CD4-positive, alpha-beta T cell (primary cell): ENCODE results near the gene TMEM164. TPM values are rescaled to one million over a fixed set of nuclear protein-coding genes. Genes with fewer than 3 reads are reported as not detected.
A peak's percentile ranks its signal among the peaks of the same experiment; 100 is the strongest.

Experiments
- ATAC-seq: fragments of 200-7000 bp; cut with Tn5 transposase; one replicate; pipeline ENCODE4 v1.10.0; 2022; ENCODE audit warnings: mild to moderate bottlenecking; ENCODE audit not compliant: poor library complexity
- CTCF ChIA-PET: fragments of 350-600 bp; sonication (Branson Sonifier 250); formaldehyde crosslinking; loops from one replicate; lab custom pipeline; 2021; ENCODE audit warnings: antibody characterized with exemption, inconsistent platforms; lab: Charles Lee
- POLR2A ChIA-PET: fragments of 350-600 bp; sonication (Branson Sonifier 250); formaldehyde crosslinking; loops from one replicate; lab custom pipeline; 2021; ENCODE audit warnings: antibody characterized with exemption, inconsistent platforms; lab: Charles Lee
- DNase-seq, 14 experiments: peaks; one replicate each; pipeline ENCODE4 v3.0.0-alpha.2; 2013 to 2020; ENCODE audit warnings: mixed read lengths in 2 of 14
- H3K27ac ChIP-seq, 2 donors: one replicate each; pipeline versions ENCODE4 v1.5.1 to v1.7.0; 2013; ENCODE audit warnings: low read length in 2 of 2, low read depth in 1 of 2, mild to moderate bottlenecking in 1 of 2
- H3K27me3 ChIP-seq, 2 experiments: 1 replicate in 1 of 2; 2 replicates in 1 of 2; pipeline versions ENCODE4 v1.6.1 to v1.7.0; 2013; ENCODE audit warnings: low read length in 2 of 2, control low read depth in 1 of 2, mild to moderate bottlenecking in 1 of 2, moderate library complexity in 1 of 2; ENCODE audit not compliant: insufficient read depth in 2 of 2, control insufficient read depth in 1 of 2
- H3K36me3 ChIP-seq: one replicate; pipeline ENCODE4 v1.6.1; 2013; ENCODE audit warnings: low read length, control low read depth; ENCODE audit not compliant: insufficient read depth
- H3K4me1 ChIP-seq: one replicate; pipeline ENCODE4 v1.6.1; 2013; ENCODE audit warnings: low read length, control low read depth; ENCODE audit not compliant: insufficient read depth
- H3K4me3 ChIP-seq: one replicate; pipeline ENCODE4 v1.5.1; 2013; ENCODE audit warnings: mild to moderate bottlenecking, low read length, moderate library complexity
- H3K9me3 ChIP-seq, 2 experiments: 1 replicate in 1 of 2; 2 replicates in 1 of 2; pipeline versions ENCODE4 v1.6.1 to v1.7.0; 2013; ENCODE audit warnings: low read length in 2 of 2, mild to moderate bottlenecking in 2 of 2, control low read depth in 1 of 2, moderate library complexity in 1 of 2; ENCODE audit not compliant: control insufficient read depth in 1 of 2, insufficient read depth in 1 of 2
- H3K27ac Mint-ChIP-seq: one replicate; pipeline ENCODE4 v1.8.0; 2020; ENCODE audit warnings: mixed read lengths
- H3K27me3 Mint-ChIP-seq: one replicate; pipeline ENCODE4 v1.8.0; 2021; ENCODE audit warnings: mixed read lengths
- H3K36me3 Mint-ChIP-seq: one replicate; pipeline ENCODE4 v1.8.0; 2021; ENCODE audit warnings: low read depth, mixed read lengths
- H3K4me1 Mint-ChIP-seq: one replicate; pipeline ENCODE4 v1.8.0; 2021; ENCODE audit warnings: low read depth, mixed read lengths
- H3K4me3 Mint-ChIP-seq: one replicate; pipeline ENCODE4 v1.8.0; 2020; ENCODE audit warnings: mild to moderate bottlenecking, mixed read lengths
- H3K9me3 Mint-ChIP-seq: one replicate; pipeline ENCODE4 v1.8.0; 2020; ENCODE audit warnings: mixed read lengths
- CTCF ChIP-seq: fragments of 200-600 bp; IDR thresholded peaks from one replicate; pipeline ENCODE4 v1.8.0; 2022; ENCODE audit warnings: antibody characterized with exemption, mild to moderate bottlenecking
- intact Hi-C, 2 experiments: fragments of 100-400 bp; cut with DNase I in 1 of 2; cut with micrococcal nuclease in 1 of 2; formaldehyde crosslinking; loops; one replicate each; pipeline versions ENCODE4 v1.15.1 to v1.9.0; 2023 to 2025; cut with DNase I, micrococcal nuclease
- total RNA-seq, 174 experiments: library from RNA in 2 of 174; stranded (reverse) in 2 of 174; gene quantifications; one replicate each; pipeline ENCODE4 v1.2.3 and lab custom pipeline; 2021 to 2026

TMEM164 gene
- total RNA-seq, 2 experiments from 2014 or later, result 11.1 to 13.4 TPM

- no peaks in the 10 kb centered on the region for H3K9me3 ChIP-seq
- no peak overlapping the region for H3K27ac Mint-ChIP-seq
- H3K27ac ChIP-seq, result no peak overlapping the region
- ATAC-seq, result no peak
- intact Hi-C loops, result loop anchor here in 1 of 2 experiments (5.0 kb wide), 1 partner anchor 54 kb away; no protein-coding TSS in a partner anchor
- H3K36me3 Mint-ChIP-seq, result peaks cover 19% of the 10 kb centered on the region
- H3K4me1 Mint-ChIP-seq, result peaks cover 17% of the 10 kb centered on the region
- peak in 1 of 14 experiments; percentile 15 for DNase-seq
- TF ChIP-seq CTCF, result no peak
- H3K4me1 ChIP-seq, result no peaks in the 10 kb centered on the region
- no peaks in the 10 kb centered on the region for H3K9me3 Mint-ChIP-seq
- no peak overlapping the region for H3K4me3 Mint-ChIP-seq
- H3K27me3 ChIP-seq, result no peaks in the 10 kb centered on the region
- H3K36me3 ChIP-seq, result peaks cover 6% of the 10 kb centered on the region
- H3K27me3 Mint-ChIP-seq, result no peaks in the 10 kb centered on the region
- ChIA-PET POLR2A (interaction anchor here (0.8 kb wide), 1 partner anchor 35 kb away, joined by 3 read pairs; no protein-coding TSS in a partner anchor), CTCF (no interaction called here)
- no peak overlapping the region for H3K4me3 ChIP-seq
These were observed 23.4 kb downstream of the TMEM164 start for GRCh38 chrX:110026099-110026844.

GRCh38 chrX:110032534-110033147 lies 29.7 kb downstream of the TMEM164 start:
- intact Hi-C loops, result no loop called here
- TF ChIP-seq CTCF, result no peak
- Histone ChIP-seq H3K4me3 (no peak overlapping the region), H3K4me1 (no peaks in the 10 kb centered on the region), H3K27me3 (no peaks in the 10 kb centered on the region), H3K36me3 (no peaks in the 10 kb centered on the region), H3K9me3 (no peaks in the 10 kb centered on the region), H3K27ac (no peak overlapping the region)
- peaks cover 4% of the 10 kb centered on the region for H3K36me3 Mint-ChIP-seq
- no peaks in the 10 kb centered on the region for H3K27me3 Mint-ChIP-seq
- no peak overlapping the region for H3K27ac Mint-ChIP-seq
- peaks cover 16% of the 10 kb centered on the region for H3K4me1 Mint-ChIP-seq
- DNase-seq (no peak), ATAC-seq (no peak)
- no peaks in the 10 kb centered on the region for H3K9me3 Mint-ChIP-seq
- H3K4me3 Mint-ChIP-seq, result no peak overlapping the region
- ChIA-PET POLR2A (no interaction called here), CTCF (interaction anchor here (0.5 kb wide), 1 partner anchor 894 kb away, joined by 4 read pairs; no protein-coding TSS in a partner anchor)

GRCh38 chrX:110034036-110034435 lies 31.1 kb downstream of the TMEM164 start:
- intact Hi-C loops, result no loop called here
- no peaks in the 10 kb centered on the region for H3K4me1 ChIP-seq
- Mint-ChIP-seq H3K36me3 (peaks cover 4% of the 10 kb centered on the region), H3K4me3 (no peak overlapping the region), H3K27ac (no peak overlapping the region), H3K27me3 (no peaks in the 10 kb centered on the region), H3K9me3 (no peaks in the 10 kb centered on the region), H3K4me1 (peaks cover 5% of the 10 kb centered on the region)
- no peaks in the 10 kb centered on the region for H3K36me3 ChIP-seq
- no peak overlapping the region for H3K4me3 ChIP-seq
- DNase-seq, result no peak
- ATAC-seq, result no peak
- no peak for TF ChIP-seq CTCF
- ChIA-PET POLR2A (no interaction called here), CTCF (no interaction called here)
- H3K9me3 ChIP-seq, result no peaks in the 10 kb centered on the region
- no peaks in the 10 kb centered on the region for H3K27me3 ChIP-seq
- no peak overlapping the region for H3K27ac ChIP-seq
